HG03045 (cell line): ENCODE measurements around the gene SRCAP.

ENCODE experiments used
- ATAC-seq: cut with Tn5 transposase; IDR thresholded peaks from one replicate; pipeline ENCODE4 v1.9.1; 2021; ENCODE audit warnings: mild to moderate bottlenecking, moderate library complexity; ENCODE audit not compliant: unreplicated experiment

SRCAP gene

DNA sequence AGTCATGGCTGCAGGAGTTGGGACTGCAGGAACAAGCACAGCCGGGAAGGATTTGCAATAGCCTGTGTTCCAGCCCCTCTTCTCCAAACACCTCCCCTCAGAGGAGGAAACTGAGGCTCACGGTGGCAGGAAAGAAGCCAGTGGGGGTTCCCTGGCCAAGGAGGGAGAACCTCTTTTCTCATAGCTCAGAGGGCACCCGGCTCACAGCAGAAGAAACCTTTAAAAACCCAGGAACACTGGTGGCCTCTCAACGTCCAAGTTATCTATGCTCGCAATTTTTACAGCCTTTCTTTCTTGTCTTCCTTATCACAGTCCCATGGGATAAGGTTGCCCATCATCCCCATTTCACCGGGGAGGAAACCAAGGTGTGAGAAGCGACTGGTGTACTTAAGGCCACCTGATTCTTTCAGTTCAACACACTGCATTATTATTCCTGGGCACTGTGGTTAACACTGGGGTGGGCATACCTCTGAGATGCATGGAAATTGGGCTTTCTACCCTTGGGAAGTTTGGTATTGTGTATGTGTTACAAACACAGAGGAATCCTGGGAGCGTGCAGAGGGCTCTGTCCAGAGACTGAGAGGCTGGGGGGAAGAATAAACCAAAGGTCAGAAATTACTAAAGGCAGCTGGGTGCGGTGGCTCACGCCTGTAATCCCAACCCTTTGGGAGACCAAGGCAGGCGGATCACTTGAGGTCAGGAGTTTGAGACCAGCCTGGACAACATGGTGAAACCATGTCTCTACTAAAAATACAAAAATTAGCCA is 88.8 kb downstream of the SRCAP start:
- ATAC-seq, result no peak
